GM18499 (cell line): Measurements from ENCODE around the gene LAMC3.

Experiments
- ATAC-seq: cut with Tn5 transposase; IDR thresholded peaks from one replicate; pipeline ENCODE4 v1.9.1; 2021; ENCODE audit warnings: moderate number of reproducible peaks; ENCODE audit not compliant: insufficient read depth, unreplicated experiment

Gene LAMC3

GRCh38 chr9:131008086-131008485, 888 bp upstream of the LAMC3 start:
- no peak for ATAC-seq

GRCh38 chr9:131008563-131008908, 438 bp upstream of the LAMC3 start:
- no peak for ATAC-seq

- no peak for ATAC-seq
Measured at GRCh38 chr9:131010482-131011273, 1.7 kb downstream of the LAMC3 start.

GRCh38 chr9:131011274-131012022, 2.5 kb downstream of the LAMC3 start:
- ATAC-seq = no peak

- ATAC-seq = no peak
Measured at GRCh38 chr9:131012023-131012334, 3.0 kb downstream of the LAMC3 start.

GRCh38 chr9:131012396-131012917, 3.5 kb downstream of the LAMC3 start:
- no peak for ATAC-seq

GRCh38 chr9:131013015-131013755, 4.2 kb downstream of the LAMC3 start:
- no peak for ATAC-seq

GRCh38 chr9:131013771-131014676, 5.0 kb downstream of the LAMC3 start:
- no peak for ATAC-seq

GRCh38 chr9:131015112-131015511, 6.1 kb downstream of the LAMC3 start:
- no peak for ATAC-seq

- no peak for ATAC-seq
Measured at GRCh38 chr9:131015876-131016397, 7.0 kb downstream of the LAMC3 start.

- ATAC-seq = no peak
Measured at GRCh38 chr9:131017067-131017466, 8.1 kb downstream of the LAMC3 start.

GRCh38 chr9:131018621-131019020, 9.6 kb downstream of the LAMC3 start:
- ATAC-seq = no peak

- ATAC-seq = no peak
Measured at GRCh38 chr9:131019388-131020239, 10.6 kb downstream of the LAMC3 start.

- ATAC-seq = no peak
Measured at GRCh38 chr9:131020388-131020787, 11.4 kb downstream of the LAMC3 start.

- ATAC-seq = no peak
Measured at GRCh38 chr9:131020862-131021261, 11.9 kb downstream of the LAMC3 start.

- no peak for ATAC-seq
Measured at GRCh38 chr9:131021785-131022184, 12.8 kb downstream of the LAMC3 start.

GRCh38 chr9:131024978-131025868, 16.2 kb downstream of the LAMC3 start:
- ATAC-seq = no peak
